ENCODE data around the gene B4GALT2. TPM values are rescaled to one million over a fixed set of nuclear protein-coding genes. Genes with fewer than 3 reads are reported as not detected.

Gene B4GALT2
- total and polyA plus RNA-seq, 3 donors from 2014 or later = 40.9 to 65.9 (median 47.7) TPM

- no peaks in the 10 kb centered on the region for H3K9me3 ChIP-seq
- 78 to 92% methylated on average over 3 of the region's 3 CpGs for WGBS, 2 donors
- TF ChIP-seq CTCF (IDR thresholded peaks at IDR 0.05) (no peak), POLR2A (IDR thresholded peaks at IDR 0.05) (no peak)
- DNase-seq = no peak
- no peak overlapping the region for H3K27ac ChIP-seq
- intact Hi-C loops (cut with DNase I; ENCODE audit: low total_unique reads) = no loop called here
- no peak overlapping the region for H3K4me3 ChIP-seq
- no peaks in the 10 kb centered on the region for H3K27me3 ChIP-seq
- peaks cover 4% of the 10 kb centered on the region for H3K4me1 ChIP-seq
- H3K36me3 ChIP-seq (ENCODE audit: low read depth, missing control alignments) = no peaks in the 10 kb centered on the region
These were observed 46.8 kb downstream of the B4GALT2 start for GRCh38 chr1:44025816-44026215.

- no peaks in the 10 kb centered on the region for H3K9me3 ChIP-seq
- intact Hi-C loops (cut with DNase I; ENCODE audit: low total_unique reads) = no loop called here
- no peaks in the 10 kb centered on the region for H3K36me3 ChIP-seq (ENCODE audit: low read depth, missing control alignments)
- H3K27ac ChIP-seq = no peak overlapping the region
- no peak for DNase-seq
- no peak overlapping the region for H3K4me3 ChIP-seq
- TF ChIP-seq CTCF (IDR thresholded peaks at IDR 0.05) = no peak
- TF ChIP-seq POLR2A (IDR thresholded peaks at IDR 0.05) = no peak
- WGBS, 2 donors = 88 to 97% methylated on average over 3 of the region's 3 CpGs
- no peaks in the 10 kb centered on the region for H3K27me3 ChIP-seq
- peaks cover 4% of the 10 kb centered on the region for H3K4me1 ChIP-seq
These were observed 48.3 kb downstream of the B4GALT2 start for GRCh38 chr1:44027320-44027719.

GRCh38 chr1:44029260-44029910 lies 50.4 kb downstream of the B4GALT2 start:
- DNase-seq = no peak
- intact Hi-C loops (cut with DNase I; ENCODE audit: low total_unique reads) = no loop called here
- H3K4me1 ChIP-seq = peaks cover 4% of the 10 kb centered on the region
- peak overlapping the region; percentile 70 to 77 for H3K4me3 ChIP-seq
- H3K36me3 ChIP-seq (ENCODE audit: low read depth, missing control alignments) = no peaks in the 10 kb centered on the region
- H3K9me3 ChIP-seq = no peaks in the 10 kb centered on the region
- no peak for TF ChIP-seq POLR2A (IDR thresholded peaks at IDR 0.05)
- TF ChIP-seq CTCF (IDR thresholded peaks at IDR 0.05) = no peak
- H3K27ac ChIP-seq = peak overlapping the region; percentile 69 to 72
- no peaks in the 10 kb centered on the region for H3K27me3 ChIP-seq
- 23 to 27% methylated on average over 17 of the region's 17 CpGs for WGBS, 2 donors

- Histone ChIP-seq H3K27ac (peak overlapping the region; percentile 69 to 72), H3K4me1 (peaks cover 4% of the 10 kb centered on the region), H3K4me3 (peak overlapping the region; percentile 70 to 77), H3K36me3 (ENCODE audit: low read depth, missing control alignments) (no peaks in the 10 kb centered on the region), H3K9me3 (no peaks in the 10 kb centered on the region), H3K27me3 (no peaks in the 10 kb centered on the region)
- TF ChIP-seq POLR2A (IDR thresholded peaks at IDR 0.05) (no peak), CTCF (IDR thresholded peaks at IDR 0.05) (no peak)
- intact Hi-C loops (cut with DNase I; ENCODE audit: low total_unique reads) = no loop called here
- DNase-seq = peak; percentile 95
- 0 to 1% methylated on average over 16 to 56 of the region's 75 CpGs for WGBS, 2 donors
These were observed 51.0 kb downstream of the B4GALT2 start for GRCh38 chr1:44029911-44030604.

All from testis (tissue), 3 donors.